Measurements from ENCODE around the gene WDR38.
"Not testable (repeated sequence)": the region's sequence is repeated elsewhere in the genome, so short reads cannot be mapped to it uniquely, and the experiment has no call there.

Gene WDR38

GRCh38 chr9:124831642-124832364 lies 21.5 kb upstream of the WDR38 start:
- no peak for DNase-seq (ENCODE audit: extremely low read depth in 1 of 2, low read depth in 1 of 2)

- no peak for DNase-seq (ENCODE audit: extremely low read depth in 1 of 2, low read depth in 1 of 2)
Observed at GRCh38 chr9:124834591-124834990, 18.7 kb upstream of the WDR38 start.

GRCh38 chr9:124835026-124835557 lies 18.2 kb upstream of the WDR38 start:
- no peak for DNase-seq (ENCODE audit: extremely low read depth in 1 of 2, low read depth in 1 of 2)

- not testable (repeated sequence) for DNase-seq (ENCODE audit: extremely low read depth in 1 of 2, low read depth in 1 of 2)
Observed at GRCh38 chr9:124838132-124838531, 15.1 kb upstream of the WDR38 start.

DNA sequence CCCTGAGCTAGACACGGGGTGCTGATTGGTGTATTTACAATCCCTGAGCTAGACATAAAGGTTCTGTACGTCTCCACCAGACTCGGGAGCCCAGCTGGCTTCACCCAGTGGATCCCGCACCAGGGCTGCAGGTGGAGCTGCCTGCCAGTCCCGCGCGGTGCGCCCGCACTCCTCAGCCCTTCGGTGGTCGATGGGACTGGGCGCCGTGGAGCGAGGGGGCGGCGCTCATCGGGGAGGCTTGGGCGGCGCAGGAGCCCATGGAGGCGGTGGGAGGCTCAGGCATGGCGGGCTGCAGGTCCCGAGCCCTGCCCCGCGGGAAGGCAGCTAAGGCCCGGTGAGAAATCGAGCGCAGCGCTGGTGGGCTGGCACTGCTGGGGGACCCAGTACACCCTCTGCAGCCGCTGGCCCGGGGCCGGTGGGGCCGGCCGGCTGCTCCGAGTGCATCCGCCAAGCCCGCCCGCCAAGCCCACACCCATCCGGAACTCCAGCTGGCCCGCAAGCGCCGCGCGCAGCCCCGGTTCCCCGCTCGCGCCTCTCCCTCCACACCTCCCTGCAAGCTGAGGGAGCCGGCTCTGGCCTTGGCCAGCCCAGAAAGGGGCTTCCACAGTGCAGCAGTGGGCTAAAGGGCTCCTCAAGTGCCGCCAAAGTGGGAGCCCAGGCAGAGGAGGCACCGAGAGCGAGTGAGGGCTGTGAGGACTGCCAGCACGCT lies 14.5 kb upstream of the WDR38 start:
- not testable (repeated sequence) for DNase-seq (ENCODE audit: extremely low read depth in 1 of 2, low read depth in 1 of 2)

DNA sequence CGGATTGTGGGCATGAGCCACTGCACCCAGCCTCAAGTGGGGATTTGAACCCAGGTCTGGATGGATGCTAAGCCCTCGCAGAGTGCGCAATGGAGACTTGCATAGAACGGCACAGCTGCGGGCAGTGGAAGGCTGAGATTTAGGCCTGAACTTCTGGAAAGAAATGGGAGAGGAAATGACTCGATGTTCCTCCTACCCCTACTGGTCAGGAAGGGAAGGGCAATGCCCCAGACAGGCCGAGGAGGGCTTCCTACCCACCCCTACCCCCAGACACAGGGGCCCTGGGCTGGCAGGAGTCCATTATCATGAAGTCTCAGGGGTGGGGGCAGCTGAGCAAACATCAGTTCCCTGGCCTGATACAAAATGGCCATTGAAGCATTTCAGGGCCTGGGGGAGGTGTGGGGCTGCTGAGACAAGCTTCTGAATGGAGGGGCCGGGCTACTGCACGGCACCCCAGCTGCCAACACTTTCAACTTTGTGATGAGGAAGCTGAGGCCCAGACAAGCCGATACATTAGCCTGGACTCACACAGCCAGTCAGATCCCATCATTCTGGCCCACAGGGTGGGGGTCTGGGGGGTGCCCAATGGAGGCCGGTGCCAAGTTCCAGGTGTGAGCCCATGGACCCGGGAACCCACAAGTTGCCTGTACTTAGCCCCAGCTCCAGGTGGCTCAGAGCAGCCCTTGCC lies 13.5 kb upstream of the WDR38 start:
- DNase-seq (ENCODE audit: extremely low read depth in 1 of 2, low read depth in 1 of 2), result no peak

GRCh38 chr9:124840300-124840833 lies 12.9 kb upstream of the WDR38 start:
- no peak for DNase-seq (ENCODE audit: extremely low read depth in 1 of 2, low read depth in 1 of 2)

DNA sequence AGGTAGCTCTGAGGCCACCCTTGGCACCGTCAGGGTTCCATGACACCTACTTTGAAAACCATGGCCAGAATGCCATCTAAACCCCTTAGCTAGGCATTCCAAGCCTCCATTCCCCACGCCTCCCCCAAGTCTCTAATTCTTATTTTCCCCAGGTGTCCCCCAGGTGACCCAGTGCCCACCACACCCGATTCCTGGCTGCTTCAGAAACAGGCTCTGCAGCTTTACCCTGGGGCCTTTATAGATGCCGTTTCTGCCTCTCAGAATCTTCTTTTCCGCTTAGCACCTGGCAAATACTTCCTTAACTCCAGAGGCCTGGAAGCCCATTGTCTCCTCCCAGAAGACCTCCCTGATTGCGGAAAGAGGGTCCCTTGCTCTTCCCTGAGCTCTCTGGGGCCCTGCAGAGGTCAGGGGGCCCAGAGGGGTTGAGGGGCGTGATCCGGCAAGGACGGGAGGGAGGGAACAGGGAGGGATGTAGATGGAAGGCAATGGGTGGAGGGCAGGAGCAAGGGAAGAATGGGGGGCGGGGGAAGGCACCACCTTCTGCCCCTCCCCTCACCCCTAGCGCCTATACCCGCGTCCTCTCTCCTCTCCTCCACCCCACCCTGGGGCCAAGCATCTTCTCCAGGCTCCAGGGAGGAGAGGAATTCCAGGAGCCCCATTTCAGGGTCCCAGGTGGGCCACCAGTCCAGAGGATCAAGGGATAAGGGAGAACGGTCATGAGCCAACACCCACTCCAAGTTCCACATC lies 12.0 kb upstream of the WDR38 start:
- DNase-seq (ENCODE audit: extremely low read depth in 1 of 2, low read depth in 1 of 2), result no peak

- DNase-seq (ENCODE audit: extremely low read depth in 1 of 2, low read depth in 1 of 2), result no peak
Observed at GRCh38 chr9:124843456-124844034, 9.7 kb upstream of the WDR38 start.

DNA sequence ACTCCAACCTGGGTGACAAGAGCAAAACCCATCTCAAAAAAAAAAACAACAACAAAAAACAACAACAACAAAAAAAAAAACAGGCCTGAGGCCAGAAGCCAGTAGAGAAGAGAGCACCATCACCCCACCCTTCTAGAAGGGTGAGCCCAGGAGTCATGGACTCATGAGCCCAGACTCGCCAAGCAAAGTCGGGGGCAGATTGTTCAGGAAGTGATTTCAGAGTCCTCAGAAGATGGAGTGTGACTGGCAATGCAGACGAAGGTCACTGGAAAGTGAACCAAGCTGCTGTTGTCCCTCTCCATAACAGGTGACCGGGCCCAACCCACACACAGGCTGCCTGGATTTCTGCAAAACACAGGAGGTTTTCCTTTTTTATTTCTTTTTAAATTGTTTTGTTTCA lies 9.0 kb upstream of the WDR38 start:
- DNase-seq (ENCODE audit: extremely low read depth in 1 of 2, low read depth in 1 of 2), result no peak

- DNase-seq (ENCODE audit: extremely low read depth in 1 of 2, low read depth in 1 of 2), result not testable (repeated sequence)
Observed at GRCh38 chr9:124846467-124846866, 6.8 kb upstream of the WDR38 start.

GRCh38 chr9:124846969-124847368 lies 6.3 kb upstream of the WDR38 start:
- no peak for DNase-seq (ENCODE audit: extremely low read depth in 1 of 2, low read depth in 1 of 2)

- DNase-seq (ENCODE audit: extremely low read depth in 1 of 2, low read depth in 1 of 2), result no peak
Observed at GRCh38 chr9:124849801-124850200, 3.5 kb upstream of the WDR38 start.

DNA sequence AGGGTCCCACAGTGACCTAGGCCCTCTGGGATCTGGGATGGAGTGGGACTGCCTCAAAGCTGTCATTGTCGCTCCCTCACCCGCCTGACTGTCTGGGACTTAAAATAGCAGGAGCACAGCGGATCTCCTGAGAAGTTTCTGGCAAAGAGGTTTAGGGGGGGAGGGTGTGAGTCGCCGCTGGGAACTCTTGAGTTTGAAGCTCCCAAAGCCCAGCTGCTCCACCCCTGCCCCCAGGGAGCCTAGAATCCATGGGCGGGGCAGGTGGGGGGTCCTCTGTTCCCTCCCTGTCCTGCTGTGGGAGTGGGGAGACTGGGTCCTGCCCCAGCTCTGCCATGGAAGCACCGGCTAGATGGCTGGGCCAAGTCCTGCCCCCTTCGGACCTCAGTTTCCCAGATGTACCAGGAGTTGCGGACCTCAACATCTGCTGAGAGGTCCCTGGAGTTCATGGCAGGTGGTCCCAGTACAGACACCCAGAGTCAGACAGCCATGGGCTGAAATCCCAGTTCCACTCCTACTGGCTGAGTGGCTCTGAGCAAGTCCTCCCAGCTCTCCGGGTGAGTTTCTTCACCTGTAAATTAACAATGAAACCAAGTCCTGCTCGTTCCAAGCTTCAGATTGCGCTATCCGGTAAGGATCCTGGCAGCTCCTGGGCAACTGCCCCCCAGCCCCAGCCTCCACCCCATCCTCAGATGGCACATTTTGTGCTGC lies 985 bp upstream of the WDR38 start:
- no peak for DNase-seq (ENCODE audit: extremely low read depth in 1 of 2, low read depth in 1 of 2)

GRCh38 chr9:124853605-124854143 lies 414 bp downstream of the WDR38 start:
- DNase-seq (ENCODE audit: extremely low read depth in 1 of 2, low read depth in 1 of 2), result no peak

- DNase-seq (ENCODE audit: extremely low read depth in 1 of 2, low read depth in 1 of 2), result no peak
Observed at GRCh38 chr9:124854161-124854560, 901 bp downstream of the WDR38 start.

GRCh38 chr9:124854822-124855221 lies 1.6 kb downstream of the WDR38 start:
- DNase-seq (ENCODE audit: extremely low read depth in 1 of 2, low read depth in 1 of 2), result no peak

GRCh38 chr9:124855566-124855943 lies 2.3 kb downstream of the WDR38 start:
- DNase-seq (ENCODE audit: extremely low read depth in 1 of 2, low read depth in 1 of 2), result no peak

- DNase-seq (ENCODE audit: extremely low read depth in 1 of 2, low read depth in 1 of 2), result no peak
Observed at GRCh38 chr9:124855944-124856765, 2.9 kb downstream of the WDR38 start.

Measured in stimulated activated CD8-positive, alpha-beta memory T cell treated with anti-CD3 and anti-CD28 coated beads, Interleukin-7, amount 100 ng/mL, for 48 hours (primary cell).